Sigmoid colon (tissue), 3 donors: ENCODE measurements around the gene MANEA.

Source experiments
- POLR2A ChIP-seq, 2 donors: fragments of 450-650 bp; IDR thresholded peaks; one replicate each; pipeline ENCODE4 v1.6.1; 2016; ENCODE audit warnings: antibody characterized with exemption in 2 of 2, mild to moderate bottlenecking in 2 of 2, moderate library complexity in 2 of 2
- TF ChIP-seq, protein P1 (sequence below), 4 experiments: fragments of 450-650 bp in 3 of 4; fragments of 200-600 bp in 1 of 4; IDR thresholded peaks; one replicate each; pipeline ENCODE4 v1.5.1; 2016 to 2019; ENCODE audit warnings: antibody characterized with exemption in 4 of 4, mild to moderate bottlenecking in 3 of 4, moderate library complexity in 2 of 4

DNA sequence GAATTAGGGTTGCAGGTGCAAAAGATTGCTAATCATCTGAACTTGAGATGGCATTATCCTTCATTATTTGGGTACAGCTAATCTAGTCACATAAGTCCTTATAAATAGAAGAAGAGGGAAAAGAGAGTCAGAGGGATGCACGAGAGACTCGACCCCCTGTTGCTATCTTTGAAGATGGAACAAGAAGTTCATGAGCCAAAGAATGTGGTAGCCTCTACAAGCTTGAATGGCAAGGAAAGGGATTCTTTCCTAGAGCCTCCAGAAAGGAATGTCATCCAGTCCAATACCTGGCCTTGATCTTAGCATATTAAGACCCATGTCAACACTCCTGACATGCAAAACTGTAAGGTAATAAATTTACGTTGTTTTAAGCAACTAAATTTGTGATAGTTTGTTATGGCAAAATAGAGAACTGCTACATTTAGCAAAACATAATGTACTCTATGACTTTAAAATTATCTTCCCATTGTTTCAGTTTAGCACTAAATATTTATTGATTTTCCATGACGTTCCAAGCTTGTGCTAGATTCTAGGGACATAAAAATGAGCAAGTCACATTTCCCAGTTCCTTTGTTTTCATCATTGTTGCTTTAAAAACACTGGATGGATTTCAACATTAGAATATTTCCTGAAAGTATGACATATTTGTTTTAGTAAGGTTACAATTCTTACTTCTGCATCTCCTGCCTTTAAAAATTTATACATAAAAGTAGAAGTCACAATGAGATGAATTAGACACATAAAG, 12.7 kb downstream of the MANEA start:
- TF ChIP-seq, protein P1, sequence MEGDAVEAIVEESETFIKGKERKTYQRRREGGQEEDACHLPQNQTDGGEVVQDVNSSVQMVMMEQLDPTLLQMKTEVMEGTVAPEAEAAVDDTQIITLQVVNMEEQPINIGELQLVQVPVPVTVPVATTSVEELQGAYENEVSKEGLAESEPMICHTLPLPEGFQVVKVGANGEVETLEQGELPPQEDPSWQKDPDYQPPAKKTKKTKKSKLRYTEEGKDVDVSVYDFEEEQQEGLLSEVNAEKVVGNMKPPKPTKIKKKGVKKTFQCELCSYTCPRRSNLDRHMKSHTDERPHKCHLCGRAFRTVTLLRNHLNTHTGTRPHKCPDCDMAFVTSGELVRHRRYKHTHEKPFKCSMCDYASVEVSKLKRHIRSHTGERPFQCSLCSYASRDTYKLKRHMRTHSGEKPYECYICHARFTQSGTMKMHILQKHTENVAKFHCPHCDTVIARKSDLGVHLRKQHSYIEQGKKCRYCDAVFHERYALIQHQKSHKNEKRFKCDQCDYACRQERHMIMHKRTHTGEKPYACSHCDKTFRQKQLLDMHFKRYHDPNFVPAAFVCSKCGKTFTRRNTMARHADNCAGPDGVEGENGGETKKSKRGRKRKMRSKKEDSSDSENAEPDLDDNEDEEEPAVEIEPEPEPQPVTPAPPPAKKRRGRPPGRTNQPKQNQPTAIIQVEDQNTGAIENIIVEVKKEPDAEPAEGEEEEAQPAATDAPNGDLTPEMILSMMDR (IDR thresholded peaks at IDR 0.05): no peak
- TF ChIP-seq POLR2A (IDR thresholded peaks at IDR 0.05): no peak
